HepG2 (cell line): ENCODE results near the gene NAB1. TPM values are rescaled to one million over a fixed set of nuclear protein-coding genes. Genes with fewer than 3 reads are reported as not detected.

ENCODE experiments used
- AGO2 ChIP-seq: fragments of 200-400 bp; formaldehyde crosslinking; optimal IDR thresholded peaks from 2 replicates; pipeline ENCODE3; 2017; ENCODE audit warnings: mild to moderate bottlenecking, low read depth, low read length, moderate library complexity
- CREM ChIP-seq, 2 experiments: sonication (generic) in 1 of 2; formaldehyde crosslinking in 1 of 2; IDR thresholded peaks; 2 replicates each; pipeline versions ENCODE4 v1.4.0 to v1.6.1; 2016 to 2020; ENCODE audit warnings: antibody characterized with exemption in 1 of 2, mild to moderate bottlenecking in 1 of 2, missing genetic modification reagents in 1 of 2
- DMAP1 ChIP-seq: IDR thresholded peaks from 2 replicates; pipeline ENCODE4 v1.6.1; 2016
- FOXK1 ChIP-seq: sonication (generic); formaldehyde crosslinking; IDR thresholded peaks from 2 replicates; pipeline ENCODE4 v1.4.0; 2020; ENCODE audit warnings: low read depth, missing genetic modification reagents, borderline replicate concordance
- HMGXB4 ChIP-seq, 2 experiments: sonication (generic) in 1 of 2; formaldehyde crosslinking in 1 of 2; IDR thresholded peaks; 2 replicates each; pipeline versions ENCODE4 v1.4.0 to v1.6.1; 2018 to 2020; ENCODE audit warnings: missing genetic modification reagents in 2 of 2, borderline replicate concordance in 1 of 2, low read depth in 1 of 2, mild to moderate bottlenecking in 1 of 2, missing biosample characterization in 1 of 2
- HNRNPH1 ChIP-seq: fragments of 200-400 bp; formaldehyde crosslinking; optimal IDR thresholded peaks from 2 replicates; pipeline ENCODE3; 2017; ENCODE audit warnings: mild to moderate bottlenecking, low read depth, low read length
- NFKB2 ChIP-seq: sonication (generic); formaldehyde crosslinking; IDR thresholded peaks from 2 replicates; pipeline ENCODE4 v1.4.0; 2020; ENCODE audit warnings: missing genetic modification reagents, borderline replicate concordance
- POLR2G ChIP-seq: fragments of 200-400 bp; formaldehyde crosslinking; IDR thresholded peaks from 2 replicates; pipeline ENCODE4 v1.6.1; 2018; ENCODE audit warnings: mild to moderate bottlenecking, low read depth, low read length, moderate library complexity
- PRDM4 ChIP-seq: sonication (generic); formaldehyde crosslinking; IDR thresholded peaks from 2 replicates; pipeline ENCODE4 v1.9.0; 2021; ENCODE audit warnings: missing genetic modification reagents, borderline replicate concordance
- REXO4 ChIP-seq: sonication (generic); formaldehyde crosslinking; IDR thresholded peaks from 2 replicates; pipeline ENCODE4 v1.8.0; 2022; ENCODE audit warnings: missing genetic modification reagents, mild to moderate bottlenecking, borderline replicate concordance
- SMYD3 ChIP-seq: sonication (generic); formaldehyde crosslinking; IDR thresholded peaks from 2 replicates; pipeline ENCODE4 v1.8.1; 2023; ENCODE audit warnings: mild to moderate bottlenecking, missing genetic modification reagents
- SP4 ChIP-seq: sonication (generic); formaldehyde crosslinking; IDR thresholded peaks from 2 replicates; pipeline ENCODE4 v1.8.1; 2023; ENCODE audit warnings: mild to moderate bottlenecking, missing genetic modification reagents
- TMF1 ChIP-seq: sonication (generic); formaldehyde crosslinking; IDR thresholded peaks from 2 replicates; pipeline ENCODE4 v1.8.1; 2022; ENCODE audit warnings: low read depth, missing genetic modification reagents
- TP53 ChIP-seq: sonication (generic); formaldehyde crosslinking; conservative IDR thresholded peaks from 2 replicates; pipeline ENCODE4 v1.4.0; 2020; ENCODE audit warnings: missing genetic modification reagents
- ZNF264 ChIP-seq: sonication (generic); formaldehyde crosslinking; IDR thresholded peaks from 2 replicates; pipeline ENCODE4 v1.4.0; 2020; ENCODE audit warnings: missing genetic modification reagents
- ZNF432 ChIP-seq: sonication (generic); formaldehyde crosslinking; IDR thresholded peaks from 2 replicates; pipeline ENCODE4 v1.5.0; 2020; ENCODE audit warnings: missing genetic modification reagents, mild to moderate bottlenecking, borderline replicate concordance
- ZNF644 ChIP-seq: IDR thresholded peaks from 2 replicates; pipeline ENCODE4 v1.6.1; 2016; ENCODE audit warnings: low read depth
- polyA plus RNA-seq, 8 experiments: library from polyadenylated mRNA; depleted of rRNA in 3 of 8; stranded (reverse) in 7 of 8; unstranded in 1 of 8; fragments of >200 nt; fragmentation: Illumina TruSeq in 4 of 8; extraction: Trizol in 4 of 8; gene quantifications; 2 replicates each; pipeline versions ENCODE4 v1.2.1 to v1.2.3, GENCODE V29; 2011 to 2016; ENCODE audit warnings: low read depth in 4 of 8, missing spikeins in 1 of 8, mixed read lengths in 1 of 8; ENCODE audit not compliant: insufficient read depth in 1 of 8
- total RNA-seq, 5 experiments: library from RNA; depleted of rRNA; stranded (reverse); fragments of >200 nt; fragmentation: Illumina TruSeq; extraction: Trizol; gene quantifications; 2 replicates each; pipeline ENCODE4 v1.2.3, GENCODE V29; 2016; ENCODE audit warnings: low read depth in 1 of 5
- TF ChIP-seq, protein P1 (sequence below): sonication (generic); formaldehyde crosslinking; conservative IDR thresholded peaks from 2 replicates; pipeline ENCODE4 v1.4.0; 2020; ENCODE audit warnings: missing genetic modification reagents
- TF ChIP-seq, protein P2 (sequence below): sonication (generic); formaldehyde crosslinking; IDR thresholded peaks from 2 replicates; pipeline ENCODE4 v1.5.0; 2020; ENCODE audit warnings: mild to moderate bottlenecking, missing genetic modification reagents, borderline replicate concordance

Gene NAB1
- total and polyA plus RNA-seq, 2 of the 13 experiments (the other 11 are each of a cell fraction or from before 2014, with no cell fraction given), result 24.5 to 46.0 TPM

- TF ChIP-seq PRDM4 (no peak), CREM (IDR thresholded peaks at IDR 0.05) (no peak), CREM (CRISPR knock-in tag; IDR thresholded peaks at IDR 0.05) (no peak), SP4 (CRISPR knock-in tag) (no peak; the same call in 1 of the 2 replicates), ZNF264 (CRISPR knock-in tag) (no peak), POLR2G (peak; percentile 72), NFKB2 (peak; percentile 42; the same call in 1 of the 2 replicates), SMYD3 (CRISPR knock-in tag) (no peak), AGO2 (peak; percentile 82), REXO4 (CRISPR knock-in tag) (no peak), TP53 (CRISPR knock-in tag) (no peak), ZNF644 (0 out of 2 replicates have a peak, but pooled peaks have one; percentile 27), FOXK1 (CRISPR knock-in tag) (no peak; the same call in 1 of the 2 replicates), DMAP1 (CRISPR knock-in tag) (peak; percentile 34; the same call in 1 of the 2 replicates), TMF1 (CRISPR knock-in tag) (no peak; the same call in 1 of the 2 replicates), HMGXB4 (CRISPR knock-in tag; IDR thresholded peaks at IDR 0.05; ENCODE audit: borderline replicate concordance in 1 of 2, low read depth in 1 of 2) (peak in 1 of 2 experiments; percentile 55; a peak in 2 of 4 replicates), ZNF432 (no peak), HNRNPH1 (no peak)
- TF ChIP-seq, protein P1, sequence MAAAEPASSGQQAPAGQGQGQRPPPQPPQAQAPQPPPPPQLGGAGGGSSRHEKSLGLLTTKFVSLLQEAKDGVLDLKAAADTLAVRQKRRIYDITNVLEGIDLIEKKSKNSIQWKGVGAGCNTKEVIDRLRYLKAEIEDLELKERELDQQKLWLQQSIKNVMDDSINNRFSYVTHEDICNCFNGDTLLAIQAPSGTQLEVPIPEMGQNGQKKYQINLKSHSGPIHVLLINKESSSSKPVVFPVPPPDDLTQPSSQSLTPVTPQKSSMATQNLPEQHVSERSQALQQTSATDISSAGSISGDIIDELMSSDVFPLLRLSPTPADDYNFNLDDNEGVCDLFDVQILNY (CRISPR knock-in tag), result peak; percentile 5; the same call in 1 of the 2 replicates
- TF ChIP-seq, protein P2, sequence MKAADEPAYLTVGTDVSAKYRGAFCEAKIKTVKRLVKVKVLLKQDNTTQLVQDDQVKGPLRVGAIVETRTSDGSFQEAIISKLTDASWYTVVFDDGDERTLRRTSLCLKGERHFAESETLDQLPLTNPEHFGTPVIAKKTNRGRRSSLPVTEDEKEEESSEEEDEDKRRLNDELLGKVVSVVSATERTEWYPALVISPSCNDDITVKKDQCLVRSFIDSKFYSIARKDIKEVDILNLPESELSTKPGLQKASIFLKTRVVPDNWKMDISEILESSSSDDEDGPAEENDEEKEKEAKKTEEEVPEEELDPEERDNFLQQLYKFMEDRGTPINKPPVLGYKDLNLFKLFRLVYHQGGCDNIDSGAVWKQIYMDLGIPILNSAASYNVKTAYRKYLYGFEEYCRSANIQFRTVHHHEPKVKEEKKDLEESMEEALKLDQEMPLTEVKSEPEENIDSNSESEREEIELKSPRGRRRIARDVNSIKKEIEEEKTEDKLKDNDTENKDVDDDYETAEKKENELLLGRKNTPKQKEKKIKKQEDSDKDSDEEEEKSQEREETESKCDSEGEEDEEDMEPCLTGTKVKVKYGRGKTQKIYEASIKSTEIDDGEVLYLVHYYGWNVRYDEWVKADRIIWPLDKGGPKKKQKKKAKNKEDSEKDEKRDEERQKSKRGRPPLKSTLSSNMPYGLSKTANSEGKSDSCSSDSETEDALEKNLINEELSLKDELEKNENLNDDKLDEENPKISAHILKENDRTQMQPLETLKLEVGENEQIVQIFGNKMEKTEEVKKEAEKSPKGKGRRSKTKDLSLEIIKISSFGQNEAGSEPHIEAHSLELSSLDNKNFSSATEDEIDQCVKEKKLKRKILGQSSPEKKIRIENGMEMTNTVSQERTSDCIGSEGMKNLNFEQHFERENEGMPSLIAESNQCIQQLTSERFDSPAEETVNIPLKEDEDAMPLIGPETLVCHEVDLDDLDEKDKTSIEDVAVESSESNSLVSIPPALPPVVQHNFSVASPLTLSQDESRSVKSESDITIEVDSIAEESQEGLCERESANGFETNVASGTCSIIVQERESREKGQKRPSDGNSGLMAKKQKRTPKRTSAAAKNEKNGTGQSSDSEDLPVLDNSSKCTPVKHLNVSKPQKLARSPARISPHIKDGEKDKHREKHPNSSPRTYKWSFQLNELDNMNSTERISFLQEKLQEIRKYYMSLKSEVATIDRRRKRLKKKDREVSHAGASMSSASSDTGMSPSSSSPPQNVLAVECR (CRISPR knock-in tag), result peak; percentile 79
These were observed 421 bp upstream of the NAB1 start (continued) for GRCh38 chr2:190648289-190649034.
